ENCODE results near the gene EGLN2. TPM values are rescaled to one million over a fixed set of nuclear protein-coding genes. Genes with fewer than 3 reads are reported as not detected.
A peak's percentile ranks its signal among the peaks of the same experiment; 100 is the strongest.

The EGLN2 gene
- total and polyA plus RNA-seq, 4 donors: 60.0 to 120 (median 93.7) TPM

DNA sequence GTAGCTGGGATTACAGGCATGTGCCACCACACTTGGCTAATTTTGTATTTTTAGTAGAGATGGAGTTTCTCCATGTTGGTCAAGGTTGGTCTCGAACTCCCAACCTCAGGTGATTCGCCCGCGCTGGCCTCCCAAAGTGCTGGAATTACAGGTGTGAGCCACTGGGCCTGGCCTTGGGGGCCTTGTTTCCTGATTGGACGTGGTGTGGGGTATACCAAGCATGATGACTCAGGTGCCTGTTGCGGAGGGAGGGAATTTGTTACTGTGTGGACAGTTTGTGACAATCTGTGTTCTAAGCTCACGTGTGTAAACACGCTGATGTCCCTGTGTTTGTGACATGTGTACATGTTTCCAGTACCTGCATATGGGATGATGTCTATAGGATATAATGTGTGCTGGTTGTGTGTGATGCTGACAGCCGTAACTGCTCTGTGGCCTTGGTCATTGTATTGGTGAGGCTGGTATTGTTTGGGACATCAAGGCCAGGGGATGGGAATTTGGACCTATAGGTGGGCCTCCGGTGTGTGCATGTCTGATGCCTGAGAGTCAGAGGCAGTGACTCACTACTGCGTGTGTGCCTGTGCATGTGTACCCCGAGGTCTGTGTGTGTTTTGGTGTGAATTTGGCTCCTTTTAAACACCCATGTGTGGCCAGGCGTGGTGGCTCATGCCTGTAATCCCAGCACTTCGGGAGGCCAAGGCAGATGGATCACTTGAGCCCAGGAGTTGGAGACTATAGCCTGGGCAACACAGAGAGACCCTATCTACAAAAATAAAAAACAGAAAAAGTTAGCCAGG, 1.6 kb upstream of the EGLN2 start:
- Histone ChIP-seq H3K36me3 (ENCODE audit: control insufficient read depth in 1 of 2, insufficient read depth in 2 of 2, low read length in 1 of 2) (peaks cover 0 to 4% of the 10 kb centered on the region in 2 donors), H3K4me3 (ENCODE audit: low read length in 2 of 2) (no peak overlapping the region), H3K27ac (ENCODE audit: low read depth in 1 of 2, low read length in 2 of 2) (peak overlapping the region; percentile 6 to 81), H3K4me1 (ENCODE audit: control insufficient read depth in 1 of 2, insufficient read depth in 2 of 2, low read length in 2 of 2) (peaks cover 0 to under 1% of the 10 kb centered on the region in 2 donors), H3K9me3 (ENCODE audit: control insufficient read depth, low read length) (no peaks in the 10 kb centered on the region), H3K27me3 (ENCODE audit: control insufficient read depth in 1 of 2, insufficient read depth in 2 of 2, low read length in 1 of 2) (no peaks in the 10 kb centered on the region)
- intact Hi-C loops (cut with DNase I): loop anchor here (5.0 kb wide), 2 partner anchors 45 to 80 kb away; partner anchors contain the start of genes ACTMAP (in 1 of the 2), COQ8B (in 1 of the 2), ITPKC (in 1 of the 2) and SNRPA (in 1 of the 2)
- ATAC-seq (ENCODE audit: low FRiP score): no peak
- WGBS, 2 donors: 90 to 93% methylated on average over 14 of the region's 14 CpGs
- DNase-seq: peak; percentile 44 to 58

DNA sequence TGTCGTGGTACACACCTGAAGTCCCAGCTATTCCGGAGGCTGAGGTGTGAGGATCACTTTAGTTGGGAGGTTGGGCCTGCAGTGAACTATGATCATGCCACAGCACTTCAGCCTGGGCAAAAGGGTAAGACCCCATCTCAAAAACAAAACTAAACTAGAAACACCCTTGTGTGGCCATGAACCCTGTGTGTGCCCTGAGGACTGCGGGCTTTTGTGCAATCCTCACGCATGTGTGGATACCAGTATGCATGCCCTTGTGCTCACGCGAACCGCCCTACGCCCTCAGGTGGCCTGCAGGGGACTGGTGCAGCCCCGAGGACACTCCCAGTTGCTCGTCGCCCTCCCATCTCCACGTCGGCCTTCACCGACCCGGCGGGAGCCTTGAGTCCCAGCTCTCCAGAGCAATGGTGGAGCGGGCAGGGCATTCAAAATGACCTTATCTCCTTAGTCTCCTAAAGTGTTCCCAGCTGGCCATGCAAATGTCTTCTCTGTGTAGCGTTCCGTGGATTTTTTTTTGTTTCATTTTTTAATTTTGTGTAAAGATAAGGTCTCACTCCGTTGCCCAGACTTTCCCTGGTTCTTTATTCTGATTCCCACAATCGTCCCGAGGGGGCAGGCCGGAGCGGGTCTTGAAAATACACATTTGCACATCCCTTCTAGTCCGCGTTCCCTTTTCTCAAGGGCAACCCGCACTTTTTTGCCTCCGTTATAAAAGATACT, 868 bp upstream of the EGLN2 start:
- Histone ChIP-seq H3K27me3 (ENCODE audit: control insufficient read depth in 1 of 2, insufficient read depth in 2 of 2, low read length in 1 of 2) (no peaks in the 10 kb centered on the region), H3K36me3 (ENCODE audit: control insufficient read depth in 1 of 2, insufficient read depth in 2 of 2, low read length in 1 of 2) (peaks cover 0 to 4% of the 10 kb centered on the region in 2 donors), H3K9me3 (ENCODE audit: control insufficient read depth, low read length) (no peaks in the 10 kb centered on the region), H3K4me1 (ENCODE audit: control insufficient read depth in 1 of 2, insufficient read depth in 2 of 2, low read length in 2 of 2) (no peaks in the 10 kb centered on the region), H3K27ac (ENCODE audit: low read depth in 1 of 2, low read length in 2 of 2) (peak overlapping the region; percentile 6 to 81), H3K4me3 (ENCODE audit: low read length in 2 of 2) (peak overlapping the region; percentile 21 to 40)
- intact Hi-C loops (cut with DNase I): loop anchor here (2.0 to 5.0 kb wide), 3 partner anchors 46 to 81 kb away; partner anchors contain the start of genes ACTMAP (in 2 of the 2), SNRPA (in 2 of the 2), COQ8B (in 1 of the 2) and ITPKC (in 1 of the 2)
- DNase-seq: peak; percentile 83 to 84
- 8 to 9% methylated on average over 28 of the region's 28 CpGs for WGBS, 2 donors
- ATAC-seq (ENCODE audit: low FRiP score): peak; percentile 31

DNA sequence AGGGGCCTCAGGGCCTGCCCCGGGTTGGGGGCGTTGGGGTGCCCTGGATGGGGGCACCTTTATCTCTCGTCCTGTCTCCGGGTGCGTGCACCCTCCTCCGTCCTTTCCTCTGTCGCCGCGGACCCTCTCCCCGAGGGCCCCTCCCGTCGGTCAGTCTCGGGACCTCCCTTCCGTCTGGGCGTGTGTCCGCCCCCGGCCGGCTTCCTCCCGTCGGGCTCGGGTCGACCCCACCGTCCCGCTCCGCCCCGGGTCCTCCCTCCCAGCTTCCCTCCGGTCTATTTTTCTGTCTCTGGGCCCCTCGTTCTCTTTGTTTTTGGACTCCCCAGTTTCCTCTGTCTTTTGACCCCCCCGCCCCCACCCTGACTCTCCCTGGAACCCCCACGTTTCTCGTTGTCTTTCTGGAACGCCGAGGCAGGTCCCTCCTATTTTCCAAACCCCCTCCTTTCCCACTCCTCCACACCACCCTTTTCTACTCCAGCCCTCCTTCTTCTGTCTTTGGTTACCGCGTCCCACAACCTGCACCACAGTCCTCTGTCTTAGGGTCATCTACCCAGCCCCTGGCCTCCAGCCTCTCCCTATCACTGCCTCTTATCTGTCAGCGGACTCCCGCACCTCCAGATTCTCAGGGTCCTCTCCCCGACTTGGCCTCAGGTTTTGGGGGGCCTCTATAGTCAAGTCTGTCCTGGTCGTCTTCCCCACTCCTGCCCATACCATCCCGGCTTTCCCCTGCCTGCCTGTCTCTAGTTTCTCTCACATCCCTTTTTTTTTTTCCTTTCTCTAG, 757 bp downstream of the EGLN2 start:
- Histone ChIP-seq H3K9me3 (ENCODE audit: control insufficient read depth, low read length) (no peaks in the 10 kb centered on the region), H3K4me1 (ENCODE audit: control insufficient read depth in 1 of 2, insufficient read depth in 2 of 2, low read length in 2 of 2) (no peaks in the 10 kb centered on the region), H3K36me3 (ENCODE audit: control insufficient read depth in 1 of 2, insufficient read depth in 2 of 2, low read length in 1 of 2) (peaks cover 0 to 4% of the 10 kb centered on the region in 2 donors), H3K4me3 (ENCODE audit: low read length in 2 of 2) (peak overlapping the region; percentile 92 to 94), H3K27me3 (ENCODE audit: control insufficient read depth in 1 of 2, insufficient read depth in 2 of 2, low read length in 1 of 2) (no peaks in the 10 kb centered on the region), H3K27ac (ENCODE audit: low read depth in 1 of 2, low read length in 2 of 2) (peak overlapping the region in 1 of 2 donors; percentile 49)
- ATAC-seq (ENCODE audit: low FRiP score) (peak; percentile 12), DNase-seq (peak in 1 of 2 donors; percentile 89)
- 1 to 2% methylated on average over 24 to 40 of the region's 40 CpGs for WGBS, 2 donors
- intact Hi-C loops (cut with DNase I): loop anchor here (2.0 to 10.0 kb wide), 4 partner anchors 47 to 355 kb away; partner anchors contain the start of genes ACTMAP (in 2 of the 2), SNRPA (in 2 of the 2), COQ8B (in 1 of the 2) and ITPKC (in 1 of the 2)

DNA sequence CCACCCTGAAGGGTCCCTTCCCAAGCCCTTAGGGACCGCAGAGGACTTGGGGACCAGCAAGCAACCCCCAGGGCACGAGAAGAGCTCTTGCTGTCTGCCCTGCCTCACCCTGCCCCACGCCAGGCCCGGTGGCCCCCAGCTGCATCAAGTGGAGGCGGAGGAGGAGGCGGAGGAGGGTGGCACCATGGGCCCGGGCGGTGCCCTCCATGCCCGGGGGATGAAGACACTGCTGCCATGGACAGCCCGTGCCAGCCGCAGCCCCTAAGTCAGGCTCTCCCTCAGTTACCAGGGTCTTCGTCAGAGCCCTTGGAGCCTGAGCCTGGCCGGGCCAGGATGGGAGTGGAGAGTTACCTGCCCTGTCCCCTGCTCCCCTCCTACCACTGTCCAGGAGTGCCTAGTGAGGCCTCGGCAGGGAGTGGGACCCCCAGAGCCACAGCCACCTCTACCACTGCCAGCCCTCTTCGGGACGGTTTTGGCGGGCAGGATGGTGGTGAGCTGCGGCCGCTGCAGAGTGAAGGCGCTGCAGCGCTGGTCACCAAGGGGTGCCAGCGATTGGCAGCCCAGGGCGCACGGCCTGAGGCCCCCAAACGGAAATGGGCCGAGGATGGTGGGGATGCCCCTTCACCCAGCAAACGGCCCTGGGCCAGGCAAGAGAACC, 1.5 kb downstream of the EGLN2 start:
- 59 to 61% methylated on average over 24 to 27 of the region's 27 CpGs for WGBS, 2 donors
- H3K27ac ChIP-seq (ENCODE audit: low read depth in 1 of 2, low read length in 2 of 2): peak overlapping the region in 1 of 2 donors; percentile 35
- peak overlapping the region in 1 of 2 donors; percentile 94 for H3K4me3 ChIP-seq (ENCODE audit: low read length in 2 of 2)
- no peaks in the 10 kb centered on the region for H3K9me3 ChIP-seq (ENCODE audit: control insufficient read depth, low read length)
- DNase-seq (peak in 1 of 2 donors; percentile 75), ATAC-seq (ENCODE audit: low FRiP score) (no peak)
- H3K27me3 ChIP-seq (ENCODE audit: control insufficient read depth in 1 of 2, insufficient read depth in 2 of 2, low read length in 1 of 2): no peaks in the 10 kb centered on the region
- H3K36me3 ChIP-seq (ENCODE audit: control insufficient read depth in 1 of 2, insufficient read depth in 2 of 2, low read length in 1 of 2): peaks cover 0 to 4% of the 10 kb centered on the region in 2 donors
- no peaks in the 10 kb centered on the region for H3K4me1 ChIP-seq (ENCODE audit: control insufficient read depth in 1 of 2, insufficient read depth in 2 of 2, low read length in 2 of 2)
- intact Hi-C loops (cut with DNase I): loop anchor here in 1 of 2 donors (10.0 kb wide), 1 partner anchor 356 kb away; the partner anchor contains the start of gene SERTAD3

DNA sequence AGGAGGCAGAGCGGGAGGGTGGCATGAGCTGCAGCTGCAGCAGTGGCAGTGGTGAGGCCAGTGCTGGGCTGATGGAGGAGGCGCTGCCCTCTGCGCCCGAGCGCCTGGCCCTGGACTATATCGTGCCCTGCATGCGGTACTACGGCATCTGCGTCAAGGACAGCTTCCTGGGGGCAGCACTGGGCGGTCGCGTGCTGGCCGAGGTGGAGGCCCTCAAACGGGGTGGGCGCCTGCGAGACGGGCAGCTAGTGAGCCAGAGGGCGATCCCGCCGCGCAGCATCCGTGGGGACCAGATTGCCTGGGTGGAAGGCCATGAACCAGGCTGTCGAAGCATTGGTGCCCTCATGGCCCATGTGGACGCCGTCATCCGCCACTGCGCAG, 2.0 kb downstream of the EGLN2 start:
- H3K36me3 ChIP-seq (ENCODE audit: control insufficient read depth in 1 of 2, insufficient read depth in 2 of 2, low read length in 1 of 2): peaks cover 0 to 4% of the 10 kb centered on the region in 2 donors
- no peaks in the 10 kb centered on the region for H3K9me3 ChIP-seq (ENCODE audit: control insufficient read depth, low read length)
- intact Hi-C loops (cut with DNase I): loop anchor here in 1 of 2 donors (10.0 kb wide), 1 partner anchor 356 kb away; the partner anchor contains the start of gene SERTAD3
- ATAC-seq (ENCODE audit: low FRiP score): no peak
- no peak overlapping the region for H3K4me3 ChIP-seq (ENCODE audit: low read length in 2 of 2)
- H3K27ac ChIP-seq (ENCODE audit: low read depth in 1 of 2, low read length in 2 of 2): no peak overlapping the region
- peak in 1 of 2 donors; percentile 72 for DNase-seq
- no peaks in the 10 kb centered on the region for H3K4me1 ChIP-seq (ENCODE audit: control insufficient read depth in 1 of 2, insufficient read depth in 2 of 2, low read length in 2 of 2)
- H3K27me3 ChIP-seq (ENCODE audit: control insufficient read depth in 1 of 2, insufficient read depth in 2 of 2, low read length in 1 of 2): no peaks in the 10 kb centered on the region
- 78 to 83% methylated on average over 22 to 27 of the region's 27 CpGs for WGBS, 2 donors

DNA sequence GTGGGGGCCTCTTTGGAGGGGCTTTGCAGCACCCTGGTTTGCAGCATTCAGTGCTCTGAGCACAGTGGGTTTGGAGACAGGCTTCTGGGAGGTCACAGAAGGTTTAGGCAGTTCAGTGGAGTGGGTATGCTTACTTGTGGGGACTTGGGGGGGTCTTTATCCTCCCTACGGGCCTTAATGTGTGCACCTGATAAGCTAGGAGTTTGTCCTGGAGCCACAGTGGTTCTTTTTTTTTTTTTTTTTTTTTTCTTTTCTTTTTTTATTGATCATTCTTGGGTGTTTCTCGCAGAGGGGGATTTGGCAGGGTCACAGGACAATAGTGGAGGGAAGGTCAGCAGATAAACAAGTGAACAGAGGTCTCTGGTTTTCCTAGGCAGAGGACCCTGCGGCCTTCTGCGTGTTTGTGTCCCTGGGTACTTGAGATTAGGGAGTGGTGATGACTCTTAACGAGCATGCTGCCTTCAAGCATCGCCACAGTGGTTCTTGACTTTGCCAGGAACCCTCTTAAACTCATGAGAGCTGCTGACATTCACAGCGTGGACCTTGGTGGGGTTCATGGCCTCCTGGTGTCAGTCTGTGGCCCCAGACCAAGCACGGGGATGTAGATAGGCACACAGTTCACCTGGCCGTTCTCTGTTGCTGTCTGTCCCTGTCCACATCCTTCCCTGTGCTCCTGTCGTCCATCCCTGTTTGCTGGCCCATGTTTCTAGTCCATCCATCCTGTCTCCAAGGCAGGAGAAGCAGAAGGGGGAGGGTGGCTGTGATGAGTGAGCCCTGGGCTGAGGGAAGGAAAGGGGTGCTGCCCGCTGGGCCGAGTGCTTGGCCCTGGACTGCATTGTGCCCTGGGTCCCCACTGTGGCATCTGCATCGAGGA, 2.7 kb downstream of the EGLN2 start:
- intact Hi-C loops (cut with DNase I): loop anchor here in 1 of 2 donors (10.0 kb wide), 1 partner anchor 357 kb away; the partner anchor contains the start of gene SERTAD3

More for the DNA sequence above, 2.7 kb downstream of the EGLN2 start:
- peaks cover 0 to 4% of the 10 kb centered on the region in 2 donors for H3K36me3 ChIP-seq (ENCODE audit: control insufficient read depth in 1 of 2, insufficient read depth in 2 of 2, low read length in 1 of 2)
- no peak overlapping the region for H3K4me3 ChIP-seq (ENCODE audit: low read length in 2 of 2)
- ATAC-seq (ENCODE audit: low FRiP score): no peak
- no peaks in the 10 kb centered on the region for H3K9me3 ChIP-seq (ENCODE audit: control insufficient read depth, low read length)
- H3K27me3 ChIP-seq (ENCODE audit: control insufficient read depth in 1 of 2, insufficient read depth in 2 of 2, low read length in 1 of 2): no peaks in the 10 kb centered on the region
- no peaks in the 10 kb centered on the region for H3K4me1 ChIP-seq (ENCODE audit: control insufficient read depth in 1 of 2, insufficient read depth in 2 of 2, low read length in 2 of 2)
- 38 to 40% methylated on average over 12 to 13 of the region's 13 CpGs for WGBS, 2 donors
- no peak overlapping the region for H3K27ac ChIP-seq (ENCODE audit: low read depth in 1 of 2, low read length in 2 of 2)
- peak in 1 of 2 donors; percentile 59 for DNase-seq

Measured in aorta (tissue), 5 donors.